Measurements from ENCODE around the gene PRSS50.
"Not testable (repeated sequence)": the region's sequence is repeated elsewhere in the genome, so short reads cannot be mapped to it uniquely, and the experiment has no call there.

The PRSS50 gene

DNA sequence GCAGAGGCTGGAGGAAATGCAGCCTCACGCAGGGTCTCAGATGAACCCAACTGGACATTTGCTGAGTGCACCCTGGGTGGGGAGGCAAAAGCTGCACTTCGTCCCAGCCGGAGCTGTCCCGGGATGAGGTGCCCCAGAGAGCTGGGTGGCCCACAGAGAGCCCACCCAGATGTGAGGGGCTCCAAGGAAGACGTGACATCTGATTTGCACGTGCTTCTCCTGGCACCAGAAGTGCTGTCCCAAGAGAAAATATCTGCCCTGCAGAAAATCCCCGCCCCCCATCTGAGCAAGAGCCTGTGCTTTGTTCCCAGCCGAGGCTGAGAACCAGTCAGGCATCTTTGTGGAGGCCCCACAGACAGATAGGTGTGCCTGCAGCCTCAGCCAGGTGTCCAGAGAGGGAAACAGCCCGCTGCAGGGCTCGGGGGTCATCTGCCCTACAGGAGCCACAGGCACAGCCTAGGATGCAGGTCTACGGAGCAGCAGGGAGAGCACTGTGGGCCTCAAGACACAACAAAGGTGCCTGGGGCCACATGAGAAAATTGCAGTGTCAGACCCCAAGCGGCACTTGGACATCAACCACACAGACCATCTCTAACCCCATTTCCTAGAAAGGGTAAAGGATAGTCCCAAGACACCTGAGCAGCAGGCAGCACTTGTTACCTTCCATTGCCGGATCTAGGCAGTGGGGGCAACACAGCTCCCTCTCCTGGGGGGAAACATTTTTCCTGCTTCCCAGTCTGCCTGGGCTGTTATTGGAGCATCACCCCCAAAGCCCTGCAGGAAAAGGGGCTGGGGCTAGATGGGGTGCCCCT is 10.7 kb downstream of the PRSS50 start:
- DNase-seq = no peak

DNA sequence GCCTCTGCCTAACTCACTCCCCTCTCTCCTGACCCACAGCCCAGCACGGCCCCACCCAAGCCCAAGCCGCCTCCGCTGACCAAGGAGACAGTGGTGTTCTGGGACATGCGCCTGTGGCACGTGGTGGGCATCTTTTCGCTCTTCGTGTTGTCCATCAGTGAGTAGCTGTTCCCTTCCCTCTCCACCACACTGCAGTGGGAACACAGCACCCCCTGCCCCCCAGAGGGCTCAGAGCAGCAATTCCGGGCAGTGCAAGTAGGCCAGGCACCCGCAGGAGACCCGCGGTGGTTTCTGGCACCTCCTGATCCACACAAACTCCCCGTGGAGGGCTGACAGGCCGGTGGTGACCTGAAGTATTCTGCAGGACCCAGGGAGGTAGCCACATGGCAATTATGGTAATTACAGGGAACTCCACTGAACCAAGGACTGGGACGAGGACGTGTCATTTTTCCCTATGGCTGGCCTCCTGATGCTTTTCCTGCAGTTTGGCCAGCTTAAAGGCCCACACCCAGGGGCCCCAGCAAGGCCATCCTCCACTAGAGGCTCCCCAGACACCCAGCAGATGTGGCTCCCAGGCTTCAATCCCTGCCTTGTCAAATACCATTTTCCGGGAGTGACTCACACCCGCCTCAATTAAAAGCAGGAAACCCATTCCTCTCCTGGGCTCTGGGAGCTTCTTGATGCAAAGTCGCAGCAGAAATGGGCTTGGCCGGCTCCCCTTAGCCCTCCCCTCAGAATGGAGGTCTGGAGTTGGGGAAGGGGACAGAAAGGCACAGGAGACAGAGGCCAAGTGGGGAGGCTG is 11.7 kb downstream of the PRSS50 start:
- no peak for DNase-seq

DNA sequence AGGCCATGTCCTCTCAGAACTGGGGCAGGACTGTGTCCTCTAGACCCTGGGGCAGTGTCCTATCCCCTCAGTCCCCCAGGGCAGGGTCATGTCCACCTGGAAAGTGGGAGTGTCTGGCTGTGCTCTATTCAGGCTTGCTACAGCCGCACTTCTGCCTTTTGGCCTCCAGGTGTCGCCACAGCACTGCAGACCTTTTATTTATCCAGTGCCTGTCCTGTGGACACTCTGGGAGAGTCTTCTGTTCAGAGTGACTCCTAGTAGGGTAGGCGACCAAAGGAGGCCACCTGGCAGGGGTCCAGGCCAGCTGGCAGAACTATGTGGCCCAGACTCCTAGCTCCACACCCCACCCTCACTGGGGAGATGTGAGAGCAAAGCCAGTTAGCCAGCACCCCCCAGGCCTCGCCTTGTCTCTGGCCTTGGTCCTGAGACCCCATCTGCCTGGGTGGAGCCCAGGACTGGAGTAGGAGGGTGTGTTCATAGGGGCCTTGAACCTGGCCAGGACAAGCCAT is 12.6 kb downstream of the PRSS50 start:
- DNase-seq = peak; percentile 50 to 58

DNA sequence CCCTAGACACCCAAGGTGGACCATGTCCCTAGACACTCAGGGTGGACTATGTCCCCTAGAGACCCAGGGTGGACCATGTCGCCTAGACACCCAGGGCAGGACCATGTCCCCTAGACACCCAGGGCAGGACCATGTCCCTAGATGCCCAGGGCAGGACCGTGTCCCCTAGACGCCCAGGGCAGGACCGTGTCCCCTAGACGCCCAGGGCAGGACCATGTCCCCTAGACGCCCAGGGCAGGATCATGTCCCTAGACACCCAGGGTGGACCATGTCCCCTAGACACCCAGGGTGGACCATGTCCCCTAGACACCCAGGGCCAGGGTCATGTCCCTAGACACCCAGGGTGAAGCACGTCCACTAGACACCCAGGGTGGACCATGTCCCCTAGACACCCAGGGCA is 13.3 kb downstream of the PRSS50 start:
- not testable (repeated sequence) for DNase-seq

DNA sequence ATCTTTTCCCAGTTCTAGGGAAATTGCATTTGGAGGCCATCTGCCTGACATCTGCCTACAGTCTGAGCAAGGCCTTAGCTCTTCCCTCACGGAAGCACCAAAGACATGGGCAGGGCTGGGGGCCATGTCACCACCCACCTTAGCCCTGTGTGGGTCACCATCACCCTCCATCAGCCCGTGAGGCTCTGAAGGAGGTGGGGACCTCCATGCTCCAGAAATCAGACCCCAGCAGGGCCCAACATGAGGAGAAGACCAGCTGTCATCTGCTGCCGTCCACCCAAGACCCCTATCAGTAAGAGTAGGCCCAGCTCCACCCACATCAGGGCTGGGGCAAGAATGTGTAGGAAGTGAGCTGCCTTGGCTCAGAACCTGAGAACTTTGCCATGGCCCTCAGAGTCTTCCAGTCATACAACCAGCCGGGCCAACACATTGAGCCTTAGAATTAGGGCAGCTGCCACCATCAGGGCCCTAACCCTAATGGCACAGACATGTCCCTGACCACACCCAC is 14.6 kb downstream of the PRSS50 start:
- DNase-seq = no peak

DNA sequence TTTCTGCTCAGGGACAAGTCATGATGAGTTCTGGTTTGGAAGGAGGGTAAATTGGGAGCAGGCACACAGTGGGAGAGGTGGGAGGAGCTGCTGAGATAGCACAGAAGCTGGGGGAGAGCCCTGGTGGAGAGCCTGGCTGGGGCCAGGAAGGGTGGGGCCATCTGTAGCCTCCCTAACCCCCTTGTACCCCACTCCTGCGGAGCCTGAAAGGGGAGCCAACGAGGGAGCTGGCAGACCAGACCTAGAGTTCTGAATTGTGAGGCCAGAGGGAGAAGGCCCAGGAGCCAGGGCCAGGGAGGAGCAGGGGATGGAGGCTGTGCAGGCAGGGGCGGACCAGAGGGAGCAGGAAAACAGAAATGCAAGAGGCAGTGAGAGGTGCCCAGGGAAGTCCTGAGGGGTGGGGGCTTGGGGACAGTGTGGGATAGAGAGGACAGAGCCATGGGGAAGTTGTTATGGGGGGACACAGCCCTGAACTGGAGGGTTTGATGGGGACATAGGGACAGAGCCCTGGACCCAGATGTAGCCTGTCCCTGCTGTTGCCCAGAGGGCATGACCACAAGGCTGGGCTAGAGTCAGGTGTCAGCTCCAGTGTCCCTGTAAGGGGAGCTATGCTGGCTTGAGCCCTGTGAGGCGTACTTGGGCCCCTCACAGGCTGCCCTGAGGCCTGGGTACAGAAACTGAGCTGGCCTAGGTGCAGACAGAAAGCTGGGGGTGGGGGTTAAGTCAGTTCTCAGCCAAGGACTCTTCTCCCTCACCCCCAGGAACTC is 15.2 kb downstream of the PRSS50 start:
- no peak for DNase-seq

DNA sequence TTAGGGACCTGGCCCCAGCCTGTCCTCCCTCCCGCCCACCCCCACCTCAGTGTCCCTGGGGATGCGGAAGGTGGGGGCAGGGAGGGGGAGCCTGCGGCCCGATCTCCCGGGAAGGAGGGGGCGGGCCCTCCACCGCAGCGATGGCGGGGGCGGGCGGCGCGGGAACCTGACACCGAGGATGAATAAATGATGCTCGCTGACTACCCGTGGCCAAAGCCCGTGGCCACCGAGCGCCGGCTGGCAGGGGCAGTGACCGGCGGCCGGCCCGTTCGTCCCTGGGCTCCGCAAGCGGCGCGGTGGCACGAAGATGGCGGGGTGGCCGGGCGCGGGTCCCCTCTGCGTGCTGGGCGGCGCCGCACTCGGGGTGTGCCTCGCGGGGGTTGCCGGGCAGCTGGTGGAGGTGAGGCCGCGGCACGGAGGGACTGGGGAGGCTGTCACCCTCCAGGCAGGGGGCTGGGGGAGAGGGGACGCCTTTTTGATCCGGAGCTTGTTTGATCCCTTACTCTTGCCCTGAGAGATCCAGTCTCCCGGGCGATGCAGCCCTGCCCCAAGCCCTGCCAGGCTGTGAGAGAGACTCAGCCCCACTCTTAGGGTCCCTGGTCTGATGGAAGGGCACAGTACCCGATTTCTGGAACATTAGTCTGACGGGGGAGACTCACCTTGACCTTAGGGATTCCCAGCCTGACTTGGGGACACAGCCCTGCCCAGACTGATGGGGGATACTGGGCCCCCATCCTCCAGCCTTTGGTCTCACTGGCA is 16.3 kb downstream of the PRSS50 start, which contains the start of gene TMIE:
Gene TMIE (plus strand): TSS at position 212 of the 759 bp plus-strand sequence. CDS start 96 bp downstream, at position 308.
- DNase-seq = no peak

DNA sequence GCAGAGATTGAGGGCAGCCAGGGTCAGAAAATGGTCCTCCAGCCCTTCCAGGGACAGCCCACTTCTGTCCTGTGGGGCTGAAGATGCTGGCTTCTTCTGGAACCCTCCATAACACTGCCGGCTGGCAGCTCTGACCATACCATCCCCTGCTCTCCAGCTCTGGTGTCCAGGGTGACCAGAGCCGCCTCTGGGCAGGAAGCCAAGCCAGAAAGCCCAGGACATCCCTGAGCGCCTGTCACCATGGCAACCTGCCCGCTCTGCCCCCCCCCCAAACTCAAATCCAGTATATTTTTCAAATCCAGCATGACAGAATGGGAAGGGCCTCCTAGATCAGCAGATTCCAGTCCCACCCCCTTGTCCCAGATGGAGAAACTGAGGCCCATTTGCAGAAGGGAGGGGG is 16.9 kb downstream of the PRSS50 start:
- no peak for DNase-seq

DNA sequence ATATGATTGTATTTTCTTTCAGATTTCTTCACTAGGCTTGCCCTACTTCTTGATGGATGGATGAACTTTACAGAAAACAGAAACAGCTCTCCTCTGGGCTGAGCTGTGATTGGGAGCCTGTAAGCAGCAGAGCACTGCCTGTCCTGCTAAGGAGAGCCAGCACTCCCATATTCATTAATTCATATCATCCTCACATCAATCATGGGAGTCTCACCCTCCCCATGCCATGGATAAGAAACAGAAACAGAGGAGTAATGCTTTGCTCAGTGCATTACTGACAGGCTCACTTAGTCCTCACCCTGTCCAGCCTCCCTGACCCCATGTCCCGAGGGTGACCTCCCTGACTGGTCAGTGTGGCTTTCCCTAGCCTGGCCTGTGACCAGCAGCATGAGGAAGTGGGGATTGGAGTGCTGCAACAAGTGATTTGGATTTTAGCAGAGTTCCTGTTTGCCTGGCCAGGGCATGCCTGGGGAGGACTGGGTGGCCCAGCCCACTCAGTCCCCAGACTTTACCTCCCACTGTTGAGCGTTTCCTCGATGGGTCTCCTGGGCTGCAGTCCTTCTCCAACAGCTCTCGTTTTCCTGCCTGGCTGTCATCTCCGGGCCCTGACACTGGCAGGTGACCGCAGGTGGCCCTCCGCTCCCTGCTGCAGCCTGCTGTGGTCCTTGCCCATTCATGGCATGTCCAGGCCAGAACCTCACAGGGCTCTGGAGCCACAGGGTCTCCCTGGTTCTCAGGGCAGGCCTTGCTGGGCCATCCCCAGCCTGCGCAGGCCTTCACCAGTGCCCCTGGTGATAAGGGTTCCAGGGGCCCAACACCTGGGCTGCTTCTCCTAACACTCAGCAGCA is 17.8 kb downstream of the PRSS50 start:
- DNase-seq = no peak

DNA sequence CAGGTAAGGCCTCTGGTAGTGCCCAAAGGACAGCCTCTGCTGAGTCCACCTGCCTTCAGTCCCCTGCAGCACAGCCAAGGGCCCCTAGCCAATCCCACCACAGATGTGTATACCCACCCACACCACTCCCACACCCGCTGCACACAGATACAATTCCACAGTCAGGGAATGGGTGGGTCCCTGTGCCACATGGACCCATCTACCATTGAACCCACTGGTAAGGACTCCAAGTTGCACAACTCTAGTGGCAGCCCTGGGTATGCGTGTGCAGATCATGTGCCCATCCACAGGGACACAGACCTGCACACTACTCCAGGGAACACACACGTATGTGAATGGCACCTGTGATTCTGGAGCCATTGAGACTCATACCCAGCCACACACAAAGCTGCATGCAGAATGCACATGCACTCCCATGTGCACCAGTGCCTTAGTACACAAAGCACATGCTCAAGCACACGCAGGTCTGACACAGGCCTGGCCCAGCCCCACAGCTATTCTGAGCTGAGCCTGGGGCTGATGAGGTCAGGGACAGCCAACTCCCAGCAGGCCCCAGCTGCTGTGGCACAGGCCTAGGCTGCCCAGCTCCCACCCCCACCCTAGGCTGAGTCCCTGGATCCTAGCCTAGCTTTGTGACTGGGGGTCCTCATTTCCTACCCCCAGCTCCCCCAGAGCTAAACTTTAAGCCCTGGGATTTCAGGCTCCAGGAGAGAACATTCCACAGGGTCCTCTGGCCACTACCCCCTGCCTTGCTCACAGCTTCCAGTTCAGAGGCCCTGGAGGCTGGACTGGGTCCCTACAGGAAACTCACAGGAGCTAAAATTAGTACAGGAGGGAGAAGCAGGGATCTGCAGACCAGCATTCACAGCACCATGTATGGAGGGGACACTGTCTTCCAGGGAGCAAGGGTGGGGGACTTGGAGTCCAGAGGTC is 21.4 kb downstream of the PRSS50 start:
- no peak for DNase-seq

DNA sequence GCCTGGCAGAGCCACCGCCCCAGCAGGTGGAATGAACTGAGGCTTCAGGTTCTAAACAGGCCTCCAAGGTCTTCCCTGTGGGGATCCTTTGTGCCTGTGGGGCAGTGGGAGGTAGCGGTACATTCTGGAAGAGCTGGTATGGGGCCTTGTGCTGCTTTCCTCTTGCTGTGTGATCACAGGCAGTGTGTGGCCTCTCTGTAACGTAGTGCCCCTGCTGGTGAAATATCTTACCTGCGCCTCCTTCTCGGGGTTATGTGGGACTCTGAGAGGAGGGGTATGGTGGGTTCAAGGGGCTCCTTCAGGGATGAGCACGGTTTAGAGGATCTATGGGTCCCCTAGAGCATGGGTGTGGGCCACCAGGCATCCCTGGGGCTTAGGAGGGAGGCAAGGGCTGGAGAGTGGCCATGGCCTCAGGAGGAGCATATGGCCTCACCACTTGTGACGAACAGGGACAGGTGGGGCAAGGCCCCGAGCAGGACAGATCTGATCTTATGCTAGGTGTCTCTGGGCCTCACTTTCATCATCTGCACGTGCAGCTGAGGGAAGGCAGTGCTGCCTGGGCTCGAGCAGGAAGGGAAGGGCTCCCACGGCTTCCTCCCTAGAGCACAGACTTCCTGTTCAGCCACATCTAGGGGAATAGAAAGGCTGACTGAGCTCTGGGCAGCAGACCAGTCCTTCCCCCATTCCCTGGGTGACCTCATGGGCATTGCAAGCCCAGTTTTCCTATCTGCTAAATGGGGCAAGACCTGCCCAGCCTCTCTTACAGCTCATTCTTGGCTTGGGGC is 22.3 kb downstream of the PRSS50 start:
- peak; percentile 44 to 52 for DNase-seq

DNA sequence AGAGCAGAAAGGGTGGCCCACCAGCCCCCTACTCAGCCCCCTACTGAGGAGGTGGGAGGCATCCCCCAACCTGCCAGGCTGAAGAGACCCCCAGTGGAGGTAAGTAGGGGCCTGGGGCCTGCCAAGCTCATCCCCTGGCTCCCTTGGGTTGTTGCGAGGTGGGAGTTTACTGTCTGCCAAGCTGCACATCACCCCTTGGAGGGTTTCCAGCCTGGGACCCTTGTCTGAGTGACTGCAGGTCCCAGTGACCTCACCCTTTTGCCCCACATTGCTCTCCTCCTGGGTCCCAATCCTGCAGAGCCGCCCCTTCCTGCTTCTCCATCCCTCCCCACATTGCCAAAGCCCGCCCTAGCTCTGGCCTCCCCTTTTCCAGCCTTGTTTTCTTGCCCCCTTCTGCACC is 23.1 kb downstream of the PRSS50 start:
- DNase-seq = no peak

DNA sequence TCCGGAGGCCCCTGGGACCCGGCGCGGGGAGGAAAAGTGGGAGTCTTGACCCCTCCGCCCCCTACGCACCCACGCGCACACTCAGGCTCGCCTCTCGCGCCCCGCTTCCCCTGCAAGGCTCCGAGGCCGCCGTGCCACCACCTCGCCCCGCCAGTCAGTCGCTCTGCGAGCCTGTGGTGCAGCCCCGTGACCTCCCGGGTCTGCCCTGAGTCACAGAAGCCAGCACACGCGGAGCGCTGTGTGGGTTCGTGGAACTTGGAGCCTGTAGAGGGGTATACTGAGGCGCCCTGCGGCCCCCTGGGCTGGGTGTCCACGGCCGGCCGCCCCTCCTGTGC is 23.8 kb downstream of the PRSS50 start:
- peak in 1 of 2 experiments; percentile 65 for DNase-seq

DNA sequence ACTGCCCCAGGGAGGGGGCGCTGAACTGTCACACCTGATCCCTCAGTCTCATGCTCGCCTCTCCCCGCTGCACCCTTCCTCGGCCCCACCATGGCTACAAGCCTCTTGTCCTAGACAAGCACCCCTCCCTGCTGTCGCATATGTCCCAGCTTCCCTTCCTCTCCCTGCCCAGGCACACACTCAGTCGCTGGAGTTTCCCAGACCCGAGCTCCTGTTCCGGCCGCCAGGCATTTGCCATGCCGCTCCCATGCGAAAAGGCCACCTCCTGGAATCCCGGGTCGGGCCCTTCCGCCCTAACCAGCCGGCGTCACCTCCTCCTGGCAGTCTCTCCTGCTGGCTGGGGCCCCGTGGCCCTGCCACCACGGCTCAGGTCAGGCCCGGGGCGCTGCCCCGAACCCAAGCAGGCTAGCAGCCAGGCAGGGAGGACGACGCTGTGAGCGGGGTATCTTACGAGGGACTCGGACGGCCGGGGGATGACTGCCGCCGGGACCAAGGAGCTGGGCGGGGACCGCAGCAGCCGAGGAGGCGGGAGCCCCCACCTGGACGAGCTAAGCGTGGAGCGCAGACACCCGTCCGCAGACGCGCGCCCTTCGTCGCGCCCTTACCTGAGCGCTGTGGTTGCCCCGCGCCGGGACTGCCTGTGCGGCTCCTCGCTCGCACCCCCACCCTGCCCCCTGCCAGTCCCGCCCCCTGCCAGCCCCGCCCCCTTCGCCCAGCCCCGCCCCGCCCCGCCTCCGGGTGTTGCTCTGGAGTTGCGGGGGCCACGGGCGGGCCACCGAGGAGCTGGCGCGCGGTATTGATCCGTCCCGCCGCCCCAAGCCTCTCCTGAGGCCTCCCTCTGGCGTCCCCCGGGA is 24.4 kb downstream of the PRSS50 start, which contains the start of gene ALS2CL:
Gene ALS2CL (minus strand): TSS at position 642 of the 854 bp plus-strand sequence. CDS start 4,239 bp downstream, outside the sequence.
- peak; percentile 71 to 73 for DNase-seq

DNA sequence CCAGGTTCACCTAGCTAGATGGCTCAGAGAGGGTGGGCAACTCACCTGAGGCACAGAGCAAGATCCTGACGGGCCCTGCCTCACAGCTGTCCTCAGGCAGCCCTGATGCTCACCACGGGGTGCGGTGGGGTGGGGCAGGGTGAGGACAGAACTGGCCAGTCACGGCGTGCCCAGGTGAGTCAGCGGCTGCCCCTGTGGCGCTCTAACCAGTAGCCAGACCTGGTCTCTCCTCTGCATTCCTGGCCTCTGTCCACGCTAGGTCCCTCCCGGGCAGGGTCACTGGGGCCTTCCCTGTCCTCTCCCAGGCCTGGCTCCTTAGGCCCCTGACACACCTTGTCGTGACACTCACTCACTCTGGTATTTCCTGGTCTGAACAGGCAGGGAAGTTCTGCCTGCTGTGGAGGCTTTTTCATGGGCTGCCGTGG is 25.1 kb downstream of the PRSS50 start:
- no peak for DNase-seq

DNA sequence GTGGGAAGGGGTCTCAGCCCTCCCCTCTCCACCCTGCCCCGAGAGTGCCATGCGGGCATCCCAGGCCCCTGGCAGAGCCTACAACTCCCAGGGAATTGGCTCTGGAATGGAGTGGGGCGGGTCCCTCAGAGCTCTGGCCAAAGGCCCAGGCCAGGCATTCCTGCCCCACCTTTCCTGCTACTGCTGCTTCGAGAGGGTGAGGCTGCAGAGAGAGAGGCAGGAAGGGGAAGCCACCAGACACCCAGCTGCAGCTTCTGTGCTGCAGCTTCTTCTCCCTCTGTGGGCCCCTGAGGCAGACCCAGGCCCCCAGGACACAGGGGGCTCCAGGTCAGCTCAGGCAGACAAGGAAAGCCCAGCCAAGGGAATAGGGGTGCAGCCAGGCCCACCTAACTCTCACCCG is 26.9 kb downstream of the PRSS50 start:
- DNase-seq = no peak

DNA sequence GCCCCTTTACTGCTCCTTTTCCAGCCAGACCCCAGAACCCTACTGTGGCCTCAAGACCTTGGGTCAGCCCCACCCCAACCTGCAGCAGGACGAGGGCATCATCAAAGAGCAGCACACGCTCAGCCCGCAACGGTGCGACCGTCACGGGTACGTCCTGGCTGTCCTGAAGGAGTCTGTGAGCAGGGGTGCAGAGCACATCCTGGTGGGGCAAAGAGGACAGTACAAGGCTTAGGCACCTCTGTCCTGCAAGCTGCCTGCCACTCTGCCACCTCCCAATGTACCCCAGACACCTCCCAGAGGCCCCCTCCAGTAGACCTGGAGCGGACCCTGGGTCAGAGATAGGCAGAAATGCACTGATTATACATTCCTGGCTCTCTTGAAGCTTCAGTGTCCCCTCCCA is 32.2 kb downstream of the PRSS50 start:
- no peak for DNase-seq

DNA sequence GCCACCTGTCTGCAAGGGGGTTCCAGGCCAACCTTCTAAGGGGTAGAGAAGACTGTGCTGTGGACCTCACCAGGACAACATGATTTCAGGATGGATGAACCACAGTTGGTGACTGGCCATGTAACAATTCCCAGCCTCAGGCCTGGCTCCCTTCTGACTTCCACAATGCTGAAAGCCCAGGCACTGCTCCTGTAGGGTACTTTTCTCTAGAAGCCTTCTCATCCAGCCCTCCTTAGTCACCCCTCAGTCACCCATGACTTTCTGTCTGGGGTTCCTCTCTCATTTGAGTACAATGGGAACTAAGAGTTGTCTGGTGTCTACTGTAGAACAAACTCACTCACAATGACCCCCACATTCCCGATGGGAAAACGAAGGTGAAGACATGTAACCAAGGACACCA is 32.8 kb downstream of the PRSS50 start:
- DNase-seq = no peak
